Stimulated activated CD8-positive, alpha-beta memory T cell treated with anti-CD3 and anti-CD28 coated beads, Interleukin-4, amount 100 ng/mL, for 1 hour (primary cell): ENCODE results near the gene BTBD3.

Experiments used
- DNase-seq, 2 donors: peaks; one replicate each; pipeline ENCODE4 v3.0.0-alpha.2; 2020; ENCODE audit warnings: low read depth in 2 of 2, low spot score in 1 of 2

The BTBD3 gene

DNA sequence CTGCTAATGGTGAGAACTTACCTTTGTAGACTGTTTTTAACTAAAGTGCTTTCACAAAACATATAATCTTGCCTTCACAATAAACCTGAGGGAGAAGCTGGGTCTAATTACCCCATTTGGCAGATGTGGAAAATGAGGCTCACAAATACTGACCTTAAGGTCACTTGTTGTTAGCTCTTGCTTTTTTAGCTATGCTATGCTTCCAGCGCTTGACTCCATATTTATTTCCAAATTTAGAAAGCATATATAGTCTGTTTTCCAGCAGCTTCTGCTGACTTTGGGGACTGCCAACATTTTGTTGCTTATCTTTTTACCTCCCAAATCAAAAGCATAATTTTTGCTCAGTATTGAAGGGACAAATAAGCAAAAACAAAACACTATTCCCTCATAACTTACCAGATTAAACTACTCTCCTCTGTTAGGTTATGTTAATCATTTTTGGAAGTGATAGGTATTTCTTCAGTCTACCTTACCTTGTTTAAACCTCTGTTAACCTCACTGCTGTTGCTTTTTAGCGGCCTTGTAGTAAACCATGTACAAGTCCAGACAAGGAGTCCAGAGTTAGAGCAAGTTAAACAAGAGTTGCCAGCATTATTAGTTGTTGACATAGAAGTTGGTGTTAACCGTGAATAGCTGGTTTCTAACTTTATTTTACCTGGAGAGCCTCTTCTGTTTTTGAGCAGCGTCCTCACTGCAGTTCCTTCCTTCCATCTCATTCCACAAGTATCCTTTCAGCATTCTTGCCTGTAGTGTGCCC lies 4.9 kb upstream of the BTBD3 start:
- no peak for DNase-seq

DNA sequence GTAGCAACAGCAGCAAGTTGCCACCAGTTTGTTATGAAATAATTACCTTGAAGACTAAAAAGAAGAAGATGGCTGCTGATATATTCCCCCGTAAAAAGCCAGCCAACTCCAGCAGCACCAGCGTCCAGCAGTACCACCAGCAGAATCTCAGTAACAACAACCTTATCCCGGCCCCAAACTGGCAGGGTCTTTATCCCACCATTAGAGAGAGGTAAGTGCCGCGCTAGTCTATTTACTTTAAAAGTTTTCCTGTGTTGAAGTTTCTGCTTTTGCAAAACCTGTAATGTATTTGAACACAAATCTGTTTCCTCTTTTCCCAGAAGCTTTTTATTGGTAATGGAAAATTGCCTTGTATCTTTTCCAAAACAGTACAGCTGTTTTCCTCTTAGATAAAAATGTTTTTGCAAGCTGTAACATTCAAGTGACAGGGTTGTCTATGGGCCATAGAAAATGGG lies 725 bp downstream of the BTBD3 start:
- DNase-seq: no peak

DNA sequence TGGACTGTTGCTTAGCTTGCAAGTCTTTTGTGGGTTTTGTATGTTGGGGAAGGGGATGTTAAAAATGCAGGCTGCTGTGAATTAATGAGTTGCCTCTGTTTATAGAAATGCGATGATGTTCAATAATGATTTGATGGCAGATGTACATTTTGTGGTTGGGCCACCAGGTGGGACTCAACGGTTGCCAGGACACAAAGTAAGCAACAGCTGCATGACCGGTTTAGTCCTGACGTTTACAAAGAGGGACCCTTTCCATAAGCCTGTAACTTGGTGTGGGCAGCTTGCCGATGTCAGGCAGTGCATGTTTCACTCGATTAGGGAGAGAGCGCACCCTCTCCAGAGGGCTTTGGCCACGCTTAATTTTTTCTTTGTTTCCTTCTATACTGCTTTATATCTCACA lies 1.3 kb downstream of the BTBD3 start:
- DNase-seq: no peak

DNA sequence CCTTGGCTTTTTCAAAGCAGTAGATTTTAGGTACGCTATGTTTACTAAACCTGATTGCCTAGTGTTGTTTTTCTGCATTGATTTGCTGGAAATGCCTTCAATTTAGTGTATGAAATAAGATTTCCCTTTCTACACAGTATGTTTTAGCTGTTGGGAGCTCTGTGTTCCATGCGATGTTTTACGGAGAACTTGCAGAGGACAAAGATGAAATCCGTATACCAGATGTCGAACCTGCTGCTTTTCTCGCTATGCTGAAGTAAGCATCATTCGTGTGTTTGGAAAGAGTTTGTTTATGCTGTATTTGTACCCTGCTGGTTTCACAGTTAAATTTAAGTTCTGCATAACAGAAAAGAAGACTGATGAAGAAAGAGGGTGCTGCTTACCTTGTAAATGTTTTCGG lies 1.9 kb downstream of the BTBD3 start:
- DNase-seq: no peak

DNA sequence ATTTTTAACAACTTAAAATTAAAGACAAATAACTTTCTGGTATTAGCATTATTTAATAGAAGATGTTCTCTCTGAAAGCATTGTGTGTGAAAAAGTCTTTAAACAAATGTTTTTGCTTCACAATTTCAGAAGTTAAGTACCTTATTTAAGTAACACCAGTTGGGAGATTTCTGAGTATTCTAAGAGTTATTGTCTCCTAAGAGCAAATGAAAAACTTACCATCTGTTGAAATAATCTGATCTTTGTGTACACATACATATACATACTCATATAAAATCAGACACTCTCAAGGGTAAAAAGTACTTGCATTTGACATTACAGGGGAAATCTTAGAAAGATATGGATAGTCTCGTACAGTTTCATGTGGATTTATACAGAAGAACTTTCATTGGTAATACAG lies 2.4 kb downstream of the BTBD3 start:
- no peak for DNase-seq

DNA sequence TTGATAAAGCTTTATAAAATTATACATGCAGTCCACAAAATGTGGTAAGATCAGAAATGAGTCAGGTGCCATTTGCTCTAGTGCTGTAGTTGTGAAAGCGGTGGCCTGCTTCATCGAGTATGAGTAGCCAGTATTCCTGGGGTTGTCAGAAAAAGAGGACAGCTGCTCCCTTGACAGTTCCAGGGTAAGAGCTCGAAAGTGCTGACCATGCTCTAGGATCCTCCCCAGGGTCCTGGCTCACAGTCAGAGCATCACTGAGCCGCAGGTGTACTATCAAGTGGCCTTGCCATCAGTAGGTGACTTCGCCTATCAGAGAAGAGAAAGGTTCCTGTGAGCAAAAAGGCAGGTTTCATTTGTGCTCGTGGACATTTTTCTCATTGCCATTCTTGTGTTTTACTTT lies 3.6 kb downstream of the BTBD3 start:
- no peak for DNase-seq

DNA sequence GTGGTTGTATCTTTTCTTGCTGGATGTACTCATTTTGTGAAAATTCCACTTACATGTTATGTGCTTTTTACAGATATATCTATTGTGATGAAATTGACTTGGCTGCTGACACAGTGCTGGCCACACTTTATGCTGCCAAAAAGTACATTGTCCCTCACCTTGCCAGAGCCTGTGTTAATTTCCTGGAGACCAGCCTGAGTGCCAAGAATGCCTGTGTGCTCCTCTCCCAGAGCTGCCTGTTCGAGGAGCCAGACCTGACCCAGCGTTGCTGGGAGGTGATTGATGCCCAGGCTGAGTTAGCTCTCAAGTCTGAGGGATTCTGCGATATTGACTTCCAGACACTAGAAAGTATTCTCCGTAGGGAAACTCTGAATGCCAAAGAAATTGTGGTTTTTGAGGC lies 4.9 kb downstream of the BTBD3 start:
- no peak for DNase-seq

DNA sequence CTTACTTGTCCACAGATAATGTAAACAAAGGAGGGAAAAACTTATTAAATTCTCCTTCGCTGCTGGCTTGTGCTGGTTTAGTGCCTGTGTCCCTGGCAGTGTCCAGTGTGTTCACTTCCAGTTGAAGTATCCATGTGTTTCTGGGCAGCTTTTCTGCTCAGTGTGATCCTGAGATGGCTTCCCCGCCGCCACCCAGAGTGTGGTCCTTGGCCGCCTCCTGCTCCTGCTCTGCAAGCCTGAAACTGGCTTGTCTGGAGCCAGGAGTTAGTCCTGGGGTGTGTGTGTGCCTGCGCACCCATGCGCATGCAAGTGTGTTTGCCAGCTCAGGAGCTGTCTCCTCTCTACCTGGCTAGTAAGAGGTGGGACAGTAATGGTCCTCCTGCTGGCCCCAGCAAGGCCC lies 7.2 kb downstream of the BTBD3 start:
- no peak for DNase-seq

DNA sequence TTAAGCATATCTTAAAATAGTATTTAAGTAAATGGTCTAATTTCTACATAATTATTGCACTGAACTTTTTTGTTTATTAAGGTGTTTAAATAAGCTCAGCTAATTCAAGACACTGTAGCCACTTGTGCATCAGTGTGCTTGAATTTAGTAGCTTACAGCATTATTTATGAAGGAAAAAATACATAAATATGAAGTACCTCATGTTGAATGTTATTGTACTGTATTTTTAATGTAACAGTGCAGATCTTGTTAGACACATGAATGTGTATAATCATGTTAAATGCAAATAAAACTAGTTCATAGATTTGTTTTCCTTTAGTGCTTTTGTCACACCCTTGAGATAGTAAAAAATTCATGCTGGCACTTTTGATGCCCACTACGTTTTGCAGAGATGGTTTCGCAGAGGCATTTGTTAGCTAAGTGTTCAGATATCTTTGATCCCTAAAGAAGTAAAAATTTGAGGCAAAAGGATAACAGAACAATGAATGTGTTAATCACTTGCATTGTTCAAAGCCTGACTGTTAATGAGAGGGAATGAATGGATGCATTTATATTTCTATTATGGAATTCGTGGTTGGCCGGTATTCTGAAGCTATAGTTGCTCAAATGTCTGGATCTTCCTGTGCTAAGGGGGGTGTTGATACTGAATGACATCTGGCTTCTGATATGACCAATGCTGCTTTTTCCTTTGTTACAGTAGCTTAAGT lies 8.8 kb downstream of the BTBD3 start:
- no peak for DNase-seq

DNA sequence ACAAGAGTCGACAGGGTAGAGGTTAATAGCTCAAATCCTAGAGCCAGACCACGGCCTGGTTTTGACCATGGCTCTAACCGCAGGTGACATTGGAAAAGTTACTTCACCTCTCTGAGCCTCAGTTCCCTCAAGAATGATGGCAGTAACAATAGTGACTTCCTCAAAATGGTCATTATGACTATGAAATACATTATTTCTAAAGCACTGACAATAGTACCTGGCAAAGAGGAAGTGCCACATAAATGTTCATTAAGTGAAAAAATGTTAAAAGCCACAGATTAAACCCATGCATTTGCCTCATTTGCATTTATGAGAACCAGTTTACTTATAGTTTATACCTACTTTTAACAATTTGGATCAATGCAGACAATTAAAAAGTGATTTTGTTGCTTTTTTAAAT lies 12.3 kb downstream of the BTBD3 start:
- DNase-seq: no peak

DNA sequence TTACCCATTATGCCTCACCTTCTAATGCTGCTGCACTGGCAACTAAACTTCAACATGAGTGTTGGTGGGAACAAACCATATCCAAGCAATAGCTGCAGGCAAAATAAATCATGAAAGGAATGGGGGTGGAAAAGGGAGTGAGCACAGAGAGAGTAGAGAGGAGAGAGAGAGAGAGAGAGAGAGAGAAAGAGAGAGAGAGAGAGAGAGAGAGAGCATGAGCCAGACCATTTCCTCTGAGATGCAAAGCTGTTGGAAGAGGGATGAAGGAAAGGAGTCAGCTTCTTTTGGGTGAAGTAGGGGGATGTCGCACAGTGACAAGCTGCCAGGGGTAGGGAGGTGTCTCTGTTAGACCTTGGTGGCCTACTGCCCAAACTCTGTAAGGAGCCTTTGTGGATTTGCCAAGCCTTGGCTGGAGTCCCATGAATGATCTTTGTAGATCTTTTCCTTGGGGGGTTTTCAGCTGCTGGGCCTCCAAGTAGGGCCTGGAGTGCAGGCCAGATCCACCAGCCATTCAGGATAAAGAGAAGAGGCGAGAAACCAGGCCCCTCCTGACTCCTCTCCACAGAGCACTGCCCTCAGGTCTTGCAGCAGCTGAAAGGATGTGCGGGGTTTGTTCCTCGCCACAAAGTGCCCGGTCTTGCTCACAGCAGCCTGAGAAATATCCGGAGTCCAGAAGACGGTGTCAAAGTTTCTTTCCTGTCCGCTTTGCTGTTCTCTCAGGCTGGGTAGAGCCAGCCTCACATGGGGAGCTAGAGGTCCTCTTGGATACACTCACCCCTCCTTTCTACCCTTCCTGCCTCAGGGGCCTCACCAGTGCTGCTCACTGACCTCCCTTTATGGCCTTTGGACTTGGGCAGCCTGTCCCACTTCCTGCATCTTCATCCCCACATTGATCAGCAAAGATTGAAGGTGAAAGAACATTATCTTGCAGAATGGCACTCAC lies 17.8 kb downstream of the BTBD3 start:
- DNase-seq: no peak

DNA sequence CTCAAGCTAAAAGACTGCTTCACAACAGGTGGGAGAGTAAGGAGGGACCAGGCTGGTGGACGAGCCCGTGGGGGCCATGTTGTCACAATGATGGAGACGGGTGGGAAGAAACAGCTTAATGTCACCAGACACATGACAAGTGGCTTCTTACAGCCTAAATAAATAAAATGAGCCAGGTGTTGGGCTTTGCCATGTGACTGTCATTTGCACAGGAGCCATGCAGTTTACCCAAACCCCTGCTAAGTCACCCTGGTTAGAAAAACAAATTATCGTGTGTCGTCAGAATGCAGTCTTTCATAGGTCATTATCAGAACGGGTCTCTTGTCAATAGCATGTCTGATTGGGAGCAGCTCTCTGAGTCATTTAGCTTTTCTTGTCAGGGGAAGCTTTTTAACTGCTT lies 18.5 kb downstream of the BTBD3 start:
- no peak for DNase-seq

DNA sequence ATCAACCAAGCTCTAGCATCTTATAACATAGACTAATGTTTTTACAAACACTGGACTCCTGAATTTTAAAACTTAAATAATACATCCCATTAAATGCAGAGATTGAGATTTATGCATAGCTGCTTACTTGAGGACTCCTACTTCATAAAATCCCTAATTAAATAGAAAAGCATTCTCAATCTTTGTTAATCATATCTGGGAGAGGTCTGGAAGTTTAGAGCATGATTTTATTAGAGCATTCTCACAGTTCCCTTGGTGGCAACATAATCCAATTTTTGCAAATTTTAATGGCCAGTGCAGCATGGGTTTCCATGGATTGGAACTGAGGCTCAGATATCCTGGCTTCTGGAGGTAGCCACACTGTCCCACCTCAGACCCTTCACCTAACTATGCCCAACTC lies 19.5 kb downstream of the BTBD3 start:
- no peak for DNase-seq

DNA sequence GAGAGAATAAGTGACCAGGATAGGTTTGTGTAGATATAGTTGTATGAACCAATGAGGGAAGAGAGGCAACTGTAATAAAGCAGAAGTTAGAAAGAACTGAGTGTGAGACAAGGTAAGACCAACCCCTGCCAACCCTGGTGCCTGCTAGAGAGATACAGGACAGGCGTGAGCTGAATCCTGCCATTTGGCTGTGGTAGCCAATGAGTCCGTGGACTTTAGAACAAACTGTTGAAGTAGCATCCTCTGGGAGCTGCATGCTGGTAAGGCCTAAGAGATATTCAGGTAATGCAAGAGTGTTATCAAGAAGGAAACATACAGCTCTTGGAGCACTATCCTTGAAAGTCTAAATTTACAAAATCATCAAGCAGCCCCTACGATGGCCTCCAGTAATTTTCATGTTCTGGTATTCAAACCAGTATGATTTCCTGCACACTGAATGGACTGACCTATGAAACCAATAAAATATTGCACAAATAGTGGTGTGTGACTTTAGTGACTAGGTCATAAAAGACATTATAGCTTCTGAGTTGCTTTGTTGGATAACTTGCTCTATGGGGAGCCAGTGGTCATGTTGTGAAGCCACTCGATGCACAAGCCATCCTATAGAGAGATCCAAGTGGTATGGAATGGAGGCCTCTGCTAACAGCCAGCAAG lies 24.0 kb downstream of the BTBD3 start:
- no peak for DNase-seq

DNA sequence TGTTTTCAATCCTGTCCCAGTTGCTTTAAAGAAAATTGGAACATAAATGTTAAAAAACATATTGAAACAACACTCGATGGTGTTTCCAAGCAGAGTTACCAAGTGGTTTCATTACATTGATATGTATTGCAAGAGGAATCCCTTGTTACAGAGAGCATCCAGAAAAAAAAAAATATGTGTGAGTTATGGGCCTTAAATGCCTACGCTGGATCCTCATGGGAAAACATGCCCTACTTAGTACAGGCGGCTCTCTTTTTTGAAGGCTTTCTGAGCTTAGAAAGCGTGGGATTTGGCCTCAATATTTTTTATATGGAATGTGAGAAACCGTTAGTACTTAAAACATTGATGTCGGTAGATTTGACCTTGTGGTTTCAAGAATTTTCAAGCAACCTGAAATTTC lies 26.1 kb downstream of the BTBD3 start:
- no peak for DNase-seq

DNA sequence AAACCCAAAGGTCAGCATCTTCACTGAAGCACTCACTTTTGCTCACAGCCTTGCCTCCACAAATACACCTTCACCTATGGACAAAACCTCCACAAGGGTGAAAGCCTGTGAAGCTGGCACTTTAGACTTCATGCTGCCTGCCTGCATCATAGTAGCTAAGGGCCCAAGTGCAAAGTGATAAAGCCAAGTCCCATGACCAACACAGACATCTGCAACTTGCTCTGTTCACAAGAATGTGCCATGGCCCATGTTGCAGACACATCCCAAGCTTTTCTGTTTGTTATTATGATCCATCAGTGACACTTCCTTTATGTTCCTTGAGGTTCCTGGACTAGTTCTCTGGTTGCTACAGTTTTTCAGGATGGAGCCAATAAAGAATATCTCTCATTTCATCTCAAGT lies 31.1 kb downstream of the BTBD3 start:
- DNase-seq: no peak

DNA sequence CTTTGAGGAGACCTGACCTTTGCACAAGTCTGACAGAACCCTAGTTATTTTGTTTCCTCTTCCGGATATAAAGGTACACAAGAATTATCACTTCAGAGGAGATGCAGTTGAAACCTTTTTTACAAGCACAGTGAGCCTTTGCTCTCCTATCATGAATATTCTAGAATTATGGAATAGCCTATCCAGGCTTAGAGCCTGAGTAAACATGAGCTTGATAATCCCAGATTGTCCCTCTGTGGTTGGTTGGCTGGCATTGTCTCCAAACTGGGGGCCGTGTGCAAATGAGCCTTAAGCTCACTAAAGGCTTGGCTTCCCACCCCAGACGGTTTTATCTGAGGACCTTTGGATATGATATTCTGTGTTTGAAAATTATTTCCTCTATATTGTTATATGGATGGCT lies 32.0 kb downstream of the BTBD3 start:
- no peak for DNase-seq

DNA sequence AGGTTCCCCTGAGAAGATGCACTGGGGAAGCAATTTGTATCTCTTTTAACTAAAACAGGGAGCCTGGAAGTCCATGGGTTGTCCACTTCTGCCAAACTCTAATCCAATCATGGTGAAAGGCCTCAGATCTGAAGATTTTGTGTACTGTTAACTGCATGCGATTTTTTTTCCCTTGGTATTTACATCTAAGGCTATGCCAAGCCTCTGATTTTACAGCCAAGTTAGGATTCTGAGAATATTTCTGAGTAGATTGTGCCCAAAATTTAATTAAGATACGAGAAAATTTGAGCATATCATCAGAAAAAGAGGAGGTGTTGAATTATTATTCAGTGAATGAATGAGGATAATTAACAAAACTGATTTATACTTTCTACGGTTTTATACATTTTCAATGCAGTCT lies 34.0 kb downstream of the BTBD3 start:
- DNase-seq: no peak

DNA sequence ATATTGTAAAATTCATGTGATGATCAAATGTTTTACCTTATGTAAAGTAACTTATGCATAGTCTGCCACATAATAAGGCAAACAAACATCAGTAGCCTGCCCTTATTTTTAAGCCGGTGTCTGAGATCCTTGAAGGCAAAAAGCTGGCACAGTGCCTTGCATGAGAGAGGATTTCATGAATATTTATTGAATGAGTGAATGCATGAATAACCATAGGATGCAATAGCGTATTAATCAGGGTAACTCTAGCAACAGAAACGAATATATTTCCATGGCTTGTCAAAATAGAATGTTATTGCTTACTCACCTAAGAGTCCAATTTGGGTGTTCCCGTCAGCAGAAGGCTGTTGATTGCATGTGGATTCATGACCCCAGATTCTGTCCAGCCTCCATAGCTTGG lies 34.9 kb downstream of the BTBD3 start:
- DNase-seq: no peak

DNA sequence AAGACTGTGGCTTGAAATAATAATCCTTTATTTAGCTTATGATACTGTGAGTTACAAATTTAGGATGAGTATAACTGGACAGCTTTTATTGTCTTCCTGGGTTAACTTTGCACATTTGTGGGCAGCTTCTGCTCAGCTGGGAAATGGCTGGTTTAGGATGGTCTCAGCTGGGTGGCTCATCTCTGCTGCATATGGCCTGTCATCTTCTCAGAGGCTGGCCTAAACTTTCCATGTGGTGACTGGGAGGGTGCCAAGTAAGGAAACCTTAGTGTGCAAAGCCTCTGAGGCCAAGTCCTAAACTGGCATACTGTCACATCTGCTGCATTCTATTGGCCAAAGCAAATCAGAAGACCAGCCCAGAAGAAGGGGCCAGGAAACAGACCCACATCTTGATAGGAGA lies 40.2 kb downstream of the BTBD3 start:
- no peak for DNase-seq

DNA sequence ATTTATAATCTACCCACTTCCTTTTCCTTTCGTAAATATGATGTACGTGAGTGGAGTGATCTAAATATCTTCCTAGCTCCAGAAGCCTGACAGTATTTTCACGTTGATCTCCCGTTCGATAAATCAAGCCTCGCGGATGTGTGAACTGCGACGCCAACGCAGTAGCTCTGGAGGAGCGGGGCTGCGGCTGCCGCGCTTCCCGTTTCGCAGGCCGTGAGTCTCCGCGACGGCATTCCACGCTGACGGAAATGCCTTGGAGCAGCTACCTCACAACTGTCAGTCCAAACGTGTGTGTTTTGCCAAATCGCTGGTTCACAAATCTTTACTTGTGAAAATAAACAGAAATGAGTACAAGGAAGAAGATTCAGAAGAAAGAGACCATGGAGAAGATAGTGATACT lies 41.2 kb downstream of the BTBD3 start:
- no peak for DNase-seq
